Measurements from ENCODE around the gene SEMA6B.

- TF ChIP-seq, protein P1, sequence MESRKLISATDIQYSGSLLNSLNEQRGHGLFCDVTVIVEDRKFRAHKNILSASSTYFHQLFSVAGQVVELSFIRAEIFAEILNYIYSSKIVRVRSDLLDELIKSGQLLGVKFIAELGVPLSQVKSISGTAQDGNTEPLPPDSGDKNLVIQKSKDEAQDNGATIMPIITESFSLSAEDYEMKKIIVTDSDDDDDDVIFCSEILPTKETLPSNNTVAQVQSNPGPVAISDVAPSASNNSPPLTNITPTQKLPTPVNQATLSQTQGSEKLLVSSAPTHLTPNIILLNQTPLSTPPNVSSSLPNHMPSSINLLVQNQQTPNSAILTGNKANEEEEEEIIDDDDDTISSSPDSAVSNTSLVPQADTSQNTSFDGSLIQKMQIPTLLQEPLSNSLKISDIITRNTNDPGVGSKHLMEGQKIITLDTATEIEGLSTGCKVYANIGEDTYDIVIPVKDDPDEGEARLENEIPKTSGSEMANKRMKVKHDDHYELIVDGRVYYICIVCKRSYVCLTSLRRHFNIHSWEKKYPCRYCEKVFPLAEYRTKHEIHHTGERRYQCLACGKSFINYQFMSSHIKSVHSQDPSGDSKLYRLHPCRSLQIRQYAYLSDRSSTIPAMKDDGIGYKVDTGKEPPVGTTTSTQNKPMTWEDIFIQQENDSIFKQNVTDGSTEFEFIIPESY (IDR thresholded peaks at IDR 0.05; ENCODE audit: borderline replicate concordance, low read depth), result no peak
- TF ChIP-seq EP300 (IDR thresholded peaks at IDR 0.05; ENCODE audit: borderline replicate concordance in 1 of 2, low read depth in 1 of 2, low read length in 1 of 2), result no peak
- TF ChIP-seq CTCF (IDR thresholded peaks at IDR 0.05), result no peak
- no peak for TF ChIP-seq MAX (IDR thresholded peaks at IDR 0.05; ENCODE audit: low read depth)
- no peak for TF ChIP-seq RAD21 (IDR thresholded peaks at IDR 0.05; ENCODE audit: low read length)
- TF ChIP-seq RXRA (IDR thresholded peaks at IDR 0.05; ENCODE audit: borderline replicate concordance, low read depth), result no peak
- TF ChIP-seq MXI1 (IDR thresholded peaks at IDR 0.05; ENCODE audit: low read depth, low read length), result no peak
- TF ChIP-seq TEAD4 (IDR thresholded peaks at IDR 0.05; ENCODE audit: borderline replicate concordance, insufficient read depth), result no peak
- no peak for TF ChIP-seq POLR2AphosphoS5 (IDR thresholded peaks at IDR 0.05; ENCODE audit: low read depth, low read length)
- TF ChIP-seq SMC3 (IDR thresholded peaks at IDR 0.05; ENCODE audit: low read depth, low read length), result no peak
- TF ChIP-seq, protein P2, sequence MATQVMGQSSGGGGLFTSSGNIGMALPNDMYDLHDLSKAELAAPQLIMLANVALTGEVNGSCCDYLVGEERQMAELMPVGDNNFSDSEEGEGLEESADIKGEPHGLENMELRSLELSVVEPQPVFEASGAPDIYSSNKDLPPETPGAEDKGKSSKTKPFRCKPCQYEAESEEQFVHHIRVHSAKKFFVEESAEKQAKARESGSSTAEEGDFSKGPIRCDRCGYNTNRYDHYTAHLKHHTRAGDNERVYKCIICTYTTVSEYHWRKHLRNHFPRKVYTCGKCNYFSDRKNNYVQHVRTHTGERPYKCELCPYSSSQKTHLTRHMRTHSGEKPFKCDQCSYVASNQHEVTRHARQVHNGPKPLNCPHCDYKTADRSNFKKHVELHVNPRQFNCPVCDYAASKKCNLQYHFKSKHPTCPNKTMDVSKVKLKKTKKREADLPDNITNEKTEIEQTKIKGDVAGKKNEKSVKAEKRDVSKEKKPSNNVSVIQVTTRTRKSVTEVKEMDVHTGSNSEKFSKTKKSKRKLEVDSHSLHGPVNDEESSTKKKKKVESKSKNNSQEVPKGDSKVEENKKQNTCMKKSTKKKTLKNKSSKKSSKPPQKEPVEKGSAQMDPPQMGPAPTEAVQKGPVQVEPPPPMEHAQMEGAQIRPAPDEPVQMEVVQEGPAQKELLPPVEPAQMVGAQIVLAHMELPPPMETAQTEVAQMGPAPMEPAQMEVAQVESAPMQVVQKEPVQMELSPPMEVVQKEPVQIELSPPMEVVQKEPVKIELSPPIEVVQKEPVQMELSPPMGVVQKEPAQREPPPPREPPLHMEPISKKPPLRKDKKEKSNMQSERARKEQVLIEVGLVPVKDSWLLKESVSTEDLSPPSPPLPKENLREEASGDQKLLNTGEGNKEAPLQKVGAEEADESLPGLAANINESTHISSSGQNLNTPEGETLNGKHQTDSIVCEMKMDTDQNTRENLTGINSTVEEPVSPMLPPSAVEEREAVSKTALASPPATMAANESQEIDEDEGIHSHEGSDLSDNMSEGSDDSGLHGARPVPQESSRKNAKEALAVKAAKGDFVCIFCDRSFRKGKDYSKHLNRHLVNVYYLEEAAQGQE (IDR thresholded peaks at IDR 0.05; ENCODE audit: low read depth, low read length), result no peak
- TF ChIP-seq MEF2A (IDR thresholded peaks at IDR 0.05; ENCODE audit: borderline replicate concordance, low read depth), result no peak
- no peak for TF ChIP-seq USF1 (IDR thresholded peaks at IDR 0.05; ENCODE audit: borderline replicate concordance, low read depth)
- TF ChIP-seq FOXM1 (IDR thresholded peaks at IDR 0.05; ENCODE audit: low read depth), result no peak
Measured at GRCh38 chr19:4598712-4599111, 39.2 kb upstream of the SEMA6B start.
